Measurements from ENCODE around the gene MFSD6.
"Not testable (repeated sequence)": the region's sequence is repeated elsewhere in the genome, so short reads cannot be mapped to it uniquely, and the experiment has no call there.

The MFSD6 gene

DNA sequence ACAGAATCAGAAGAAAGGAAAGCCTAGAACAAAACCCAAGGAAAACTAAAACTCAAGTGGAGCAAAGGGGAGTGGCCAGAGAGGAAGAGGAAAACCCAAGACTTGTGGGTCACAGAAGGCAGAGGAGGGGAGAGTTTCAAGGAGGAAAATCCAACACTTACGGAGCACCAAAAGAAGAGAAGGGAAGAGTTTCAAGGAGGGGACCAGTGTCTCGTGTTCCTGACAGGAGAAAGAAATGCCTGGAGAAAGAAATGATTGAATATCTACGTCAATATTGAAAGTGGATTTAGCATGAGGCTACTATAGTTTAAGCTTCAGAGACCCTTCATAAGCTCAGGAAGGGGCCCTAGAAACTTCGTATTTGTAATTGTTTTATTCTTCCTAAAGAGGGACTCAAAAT, 1.4 kb upstream of the MFSD6 start:
- no peak for DNase-seq

DNA sequence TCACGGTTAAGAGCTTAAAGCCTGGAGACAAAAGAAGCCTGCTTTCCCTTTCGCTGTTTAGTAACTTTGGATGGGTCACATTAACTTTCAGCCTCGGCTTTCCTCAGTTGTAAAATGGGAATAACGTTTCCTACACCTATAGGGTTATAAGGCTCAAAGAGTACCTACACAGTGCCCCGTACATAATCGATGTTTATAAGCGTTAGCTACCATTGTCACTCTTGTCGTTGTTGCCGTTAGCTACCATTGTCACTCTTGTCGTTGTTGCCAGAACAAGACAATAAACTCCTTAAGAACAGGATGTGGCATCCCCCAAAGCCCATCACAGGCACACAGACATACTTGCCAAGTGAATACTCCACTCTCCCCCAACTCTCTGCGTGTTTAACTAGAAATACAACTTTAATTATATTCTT, 901 bp upstream of the MFSD6 start:
- peak in 1 of 4 experiments; percentile 53 for DNase-seq

DNA sequence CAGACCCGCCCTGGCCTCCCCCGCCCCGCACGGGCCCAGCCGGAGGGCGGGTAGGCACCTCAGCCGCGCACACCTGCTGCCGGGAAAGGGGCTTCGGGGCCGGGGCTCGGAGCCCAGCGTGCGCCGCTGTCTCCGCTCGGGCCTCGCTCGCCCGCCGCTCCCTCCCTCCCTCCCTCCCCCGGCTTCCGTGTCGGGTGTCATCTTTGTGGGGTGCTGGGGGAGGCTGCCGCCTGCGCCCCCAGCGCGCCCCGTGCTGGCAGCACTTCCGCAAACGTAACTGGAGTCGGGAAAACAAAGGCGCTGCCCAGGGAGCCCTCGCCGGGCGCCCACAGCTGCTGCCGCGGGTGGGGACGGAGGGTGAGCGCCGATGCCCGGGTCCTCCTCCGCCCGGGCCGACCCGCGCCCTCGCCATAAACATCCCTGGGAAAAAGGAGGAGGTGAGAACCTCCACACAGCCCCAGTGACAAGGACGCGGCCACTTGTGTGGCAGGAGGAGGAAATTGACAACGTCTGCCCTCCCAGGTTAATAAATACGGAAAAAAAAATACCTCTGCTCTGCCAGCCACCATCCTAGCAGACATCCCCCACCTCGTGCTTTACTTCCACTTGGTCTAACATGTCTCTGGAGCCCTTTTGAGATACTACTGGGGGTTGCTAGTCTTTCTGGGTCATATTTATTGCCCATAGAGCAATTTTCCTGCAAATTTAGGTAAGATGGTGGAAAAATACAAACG, 550 bp downstream of the MFSD6 start:
- DNase-seq = peak; percentile 27 to 74 (median 51)

DNA sequence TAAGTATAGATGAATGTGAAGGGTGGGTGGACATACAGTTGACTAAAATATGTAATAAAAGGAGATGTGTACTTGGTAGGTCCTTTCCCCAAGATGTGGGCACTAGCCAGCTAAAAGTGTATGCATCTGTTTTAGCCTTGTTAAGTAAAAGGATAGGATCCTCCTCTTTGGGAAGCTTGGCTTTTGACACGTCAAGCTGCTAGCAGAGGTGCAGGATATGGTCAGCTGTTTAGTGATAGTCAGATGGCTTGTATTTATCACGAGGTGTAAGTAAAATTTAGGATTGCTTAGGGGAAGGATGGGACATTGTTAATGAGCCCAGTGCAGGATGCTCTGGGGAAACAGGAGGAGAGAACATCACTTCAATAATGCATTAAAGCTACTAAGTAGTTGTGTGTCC, 1.5 kb downstream of the MFSD6 start:
- no peak for DNase-seq

DNA sequence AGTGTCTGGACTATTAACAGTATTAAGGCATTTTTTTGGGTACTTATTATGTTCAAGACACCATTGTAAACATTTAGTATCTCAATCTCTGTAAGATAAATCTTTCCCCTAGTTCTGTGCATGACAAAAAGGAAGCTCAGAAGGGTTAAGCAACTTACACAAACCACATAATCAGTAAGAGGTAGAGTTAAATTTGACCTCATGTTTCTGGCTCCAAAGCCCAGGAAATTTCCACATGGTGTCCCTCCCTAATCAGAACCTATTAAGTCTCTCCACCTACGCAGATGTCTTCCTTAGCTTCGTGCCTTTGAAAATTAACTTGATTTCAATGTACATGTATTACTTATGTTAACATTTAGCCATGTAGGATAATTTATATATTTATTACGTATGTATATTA, 2.0 kb downstream of the MFSD6 start:
- no peak for DNase-seq

DNA sequence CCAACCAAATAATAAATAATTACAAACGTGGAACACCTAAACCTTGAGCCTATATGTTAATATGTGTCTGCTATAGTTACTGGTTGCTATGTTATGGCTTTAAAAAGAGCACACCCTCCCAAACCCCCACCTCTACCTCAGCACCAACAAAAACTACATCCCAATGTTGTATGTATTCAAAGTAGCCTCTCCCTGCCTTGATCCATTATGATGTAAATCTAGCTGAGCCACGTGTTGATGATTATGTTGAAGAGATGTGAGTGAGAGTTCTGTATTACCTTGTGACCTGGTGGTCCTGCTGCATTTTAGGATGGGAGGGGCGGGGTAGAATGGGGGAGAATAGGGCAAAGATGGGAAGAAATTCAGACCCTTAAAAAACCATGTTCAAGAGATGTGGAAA, 4.8 kb downstream of the MFSD6 start:
- no peak for DNase-seq

DNA sequence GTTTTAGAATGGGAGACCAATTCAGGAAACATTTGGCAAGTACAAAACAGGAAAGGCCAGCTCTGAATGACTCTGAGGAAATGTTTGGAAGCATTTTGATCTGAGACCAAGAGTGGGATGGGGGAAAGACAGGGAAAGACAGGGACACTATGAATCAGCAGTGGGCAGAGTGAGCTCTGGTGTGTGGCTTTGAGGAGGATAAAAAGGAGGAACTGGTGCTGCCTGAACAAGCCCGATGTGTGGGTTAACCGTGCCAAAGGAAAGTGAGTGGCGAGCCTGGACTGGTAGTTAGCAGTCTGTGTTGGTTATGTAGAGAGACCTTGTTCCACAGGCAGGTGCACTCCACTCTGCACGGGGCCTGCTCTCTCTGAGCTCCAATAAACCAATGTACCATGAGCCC, 5.3 kb downstream of the MFSD6 start:
- DNase-seq = no peak

DNA sequence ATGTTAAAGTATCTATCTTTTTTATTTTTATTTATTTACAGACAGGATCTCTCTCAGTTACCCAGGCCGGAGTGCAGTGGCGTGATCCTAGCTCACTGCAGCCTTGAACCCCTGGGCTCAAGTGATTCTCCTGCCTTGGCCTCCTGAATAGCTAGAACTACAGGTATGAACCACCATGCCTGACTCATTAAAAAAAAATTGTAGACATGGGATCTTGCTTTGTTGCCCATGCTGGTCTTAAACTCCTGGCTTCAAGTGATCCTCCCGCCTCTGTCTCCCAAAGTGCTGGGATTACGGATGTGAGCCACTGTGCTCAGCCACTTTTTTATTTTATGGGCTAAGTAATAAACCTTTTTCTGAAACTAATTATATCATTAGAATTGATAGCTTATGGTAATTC, 7.1 kb downstream of the MFSD6 start:
- no peak for DNase-seq

DNA sequence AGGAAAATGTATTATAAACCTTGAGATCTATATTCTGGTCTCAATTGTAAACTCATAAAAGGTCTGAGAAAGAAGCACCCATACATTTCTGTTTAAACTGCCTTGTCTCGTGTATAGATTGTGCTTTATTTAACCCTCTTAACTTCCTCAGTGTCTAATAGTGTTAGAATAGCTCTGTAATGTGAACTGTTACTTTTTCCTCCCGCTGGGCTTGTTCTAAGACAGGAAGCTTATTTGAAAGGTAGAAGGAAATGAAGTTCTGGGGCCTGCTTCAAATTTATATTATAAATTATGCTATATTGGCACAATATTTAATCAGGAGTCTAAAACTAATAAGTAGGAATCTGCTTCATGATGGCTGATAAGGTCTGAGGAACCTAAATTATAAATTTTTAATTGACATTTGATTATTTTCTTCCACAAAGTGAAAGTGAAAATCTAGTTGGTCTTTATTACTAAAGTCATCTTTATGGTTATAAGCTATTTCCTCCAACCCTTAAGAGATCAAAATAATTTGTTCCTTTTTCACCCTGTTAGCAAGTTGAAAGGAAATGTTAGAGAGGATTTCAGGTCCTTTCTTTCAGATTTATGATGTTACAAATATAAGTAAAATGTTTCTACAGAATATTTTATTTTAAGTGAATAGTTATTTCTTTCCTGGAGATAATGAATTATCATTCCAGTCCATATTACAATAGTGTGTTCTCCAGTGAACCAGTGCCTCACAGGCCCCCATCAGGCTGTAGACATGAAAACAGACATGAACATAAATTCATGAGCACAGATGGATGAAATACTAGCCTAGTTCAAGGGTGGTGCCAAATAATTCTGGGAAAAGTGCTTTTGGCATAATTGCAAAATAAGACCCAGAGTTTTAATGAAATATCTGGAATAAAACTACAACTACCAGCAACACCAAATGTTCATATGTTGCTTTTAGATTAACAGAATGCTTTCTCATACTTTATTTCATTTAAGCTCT, 7.9 kb downstream of the MFSD6 start:
- no peak for DNase-seq

DNA sequence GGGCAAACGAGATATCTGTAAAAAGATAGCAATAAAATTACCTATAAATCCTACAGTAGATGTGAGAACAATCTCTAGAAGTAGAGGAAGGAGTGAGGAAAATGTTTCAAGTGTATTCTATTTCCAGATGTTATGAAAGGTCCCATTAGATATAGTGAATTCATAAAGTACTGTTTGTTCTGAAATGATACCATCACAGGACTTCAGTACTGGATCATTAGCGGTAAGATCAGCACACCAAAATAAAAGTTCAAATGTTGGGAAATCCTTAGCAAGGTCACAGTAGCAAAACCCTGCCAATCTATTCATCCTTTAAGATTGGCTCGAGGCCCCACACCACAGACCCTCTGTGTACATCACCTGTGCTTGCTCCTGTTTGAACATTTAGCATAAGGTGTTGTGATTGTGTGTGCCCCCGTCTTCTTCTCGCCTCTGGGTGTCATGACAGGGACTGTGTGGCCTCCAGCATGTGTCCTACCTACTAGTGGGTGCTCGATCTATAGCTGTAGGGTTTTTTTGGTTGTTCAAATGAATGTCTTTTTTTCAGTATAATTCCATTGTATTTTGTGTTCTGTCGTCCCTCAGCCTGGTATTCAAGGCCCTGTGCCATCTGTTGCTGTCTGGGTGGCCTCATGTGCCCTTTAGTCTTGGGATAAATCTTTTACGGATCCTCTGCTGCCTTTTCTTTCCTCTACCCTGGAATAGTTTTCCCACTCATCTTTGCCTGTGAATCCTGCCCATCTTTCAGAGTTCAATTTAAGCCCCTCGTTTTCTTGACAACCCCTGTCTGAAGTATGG, 9.1 kb downstream of the MFSD6 start:
- no peak for DNase-seq

DNA sequence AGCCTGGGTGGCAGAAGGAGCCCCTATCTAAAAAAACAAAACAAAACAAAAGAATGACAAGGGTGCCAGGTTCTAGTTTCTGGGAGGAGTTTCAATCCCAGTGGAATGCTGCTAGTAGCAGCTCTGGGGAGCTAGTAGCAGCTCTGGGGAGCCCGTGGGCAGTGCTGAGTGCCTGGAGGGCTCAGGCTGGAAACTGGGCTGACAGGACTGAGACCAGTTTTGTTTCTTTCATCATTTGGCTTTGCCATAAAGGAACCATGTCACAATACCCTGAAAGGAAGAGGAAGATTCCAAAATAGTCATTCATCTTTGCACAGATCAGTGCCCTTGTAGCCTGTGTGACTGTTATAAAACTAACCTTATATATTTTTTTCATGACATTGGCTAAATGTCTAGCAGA, 10.6 kb downstream of the MFSD6 start:
- no peak for DNase-seq

DNA sequence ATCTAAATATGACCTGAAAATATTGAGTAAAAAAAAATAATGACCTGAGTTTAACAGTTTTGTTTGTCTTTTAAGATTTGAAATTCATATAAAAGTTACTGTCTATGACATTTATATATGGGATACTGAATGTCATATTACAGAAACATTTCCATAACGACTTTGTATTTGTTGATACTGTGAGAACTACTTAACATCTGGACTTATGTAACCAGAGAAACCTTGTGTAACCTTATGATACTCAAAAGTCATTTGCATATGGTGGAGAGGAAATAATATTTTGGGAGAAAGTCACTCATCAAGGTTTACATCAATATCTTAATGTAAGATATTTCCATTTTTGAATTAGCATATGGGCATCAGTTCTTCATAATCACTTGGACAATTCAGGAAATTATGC, 12.6 kb downstream of the MFSD6 start:
- no peak for DNase-seq

DNA sequence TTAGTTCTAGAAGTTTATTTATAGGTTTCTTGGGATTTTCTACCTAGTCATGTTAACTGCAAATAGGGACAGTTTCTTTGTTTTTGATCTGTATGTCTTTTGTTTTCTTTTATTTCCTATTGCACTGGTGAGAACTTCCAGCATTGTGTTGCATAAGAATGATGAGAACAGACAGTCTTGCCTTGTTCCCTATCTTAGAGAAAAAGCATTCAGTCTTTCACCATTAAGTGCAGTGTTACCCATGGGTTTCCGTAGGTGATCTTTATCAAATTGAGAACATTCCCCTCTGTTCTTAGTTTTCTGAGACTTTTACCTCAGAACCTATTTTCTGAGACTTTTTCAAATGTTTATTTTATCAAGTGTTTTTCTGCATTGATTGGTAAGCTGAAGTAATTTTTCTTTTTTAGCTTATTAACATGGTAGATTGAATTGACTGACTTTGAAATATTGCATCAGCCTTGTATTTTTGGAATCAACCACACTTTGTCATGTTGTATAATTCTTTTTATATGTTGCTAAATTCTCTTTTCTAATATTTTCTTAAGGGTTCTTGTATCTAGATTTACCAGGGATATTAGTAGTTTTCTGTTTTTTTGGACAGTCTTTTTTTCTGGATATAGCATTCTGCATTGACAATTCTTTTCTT, 17.2 kb downstream of the MFSD6 start:
- DNase-seq = no peak

DNA sequence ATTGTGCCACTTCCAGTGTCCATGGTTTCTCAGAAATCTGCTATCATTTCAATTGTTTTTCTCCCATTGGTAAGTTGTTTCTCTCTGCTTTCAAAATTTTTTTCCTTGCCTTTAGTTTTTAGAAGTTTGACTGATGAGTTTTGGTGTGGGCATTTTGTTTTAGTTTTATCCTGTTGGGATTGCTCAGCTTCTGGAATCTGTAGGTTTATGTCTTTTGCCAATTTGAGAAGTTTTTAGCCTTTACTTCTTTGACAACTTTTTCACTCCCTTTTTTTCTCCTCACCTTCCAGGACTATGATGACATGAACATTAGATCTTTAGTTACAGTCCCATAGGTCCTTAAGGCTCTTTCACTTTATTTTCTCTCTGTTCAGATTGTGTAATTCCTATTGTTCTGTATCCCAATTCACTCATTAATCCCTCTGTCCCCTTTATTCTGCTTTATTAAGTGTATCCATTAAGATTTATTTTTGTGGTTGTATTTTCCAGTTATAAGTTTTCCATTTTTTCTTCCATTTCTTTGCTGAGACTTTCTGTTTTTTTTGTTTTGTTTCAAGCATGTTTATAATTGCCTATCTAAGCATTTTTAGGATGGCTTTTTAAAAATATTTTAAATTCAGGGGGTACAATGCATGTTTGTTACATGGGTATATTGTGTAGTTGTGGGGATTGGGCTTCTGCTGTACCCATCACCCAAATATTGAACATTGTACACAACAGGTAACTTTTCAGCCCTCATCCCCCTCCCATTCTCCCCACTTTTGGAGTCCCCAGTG, 17.9 kb downstream of the MFSD6 start:
- DNase-seq = no peak

DNA sequence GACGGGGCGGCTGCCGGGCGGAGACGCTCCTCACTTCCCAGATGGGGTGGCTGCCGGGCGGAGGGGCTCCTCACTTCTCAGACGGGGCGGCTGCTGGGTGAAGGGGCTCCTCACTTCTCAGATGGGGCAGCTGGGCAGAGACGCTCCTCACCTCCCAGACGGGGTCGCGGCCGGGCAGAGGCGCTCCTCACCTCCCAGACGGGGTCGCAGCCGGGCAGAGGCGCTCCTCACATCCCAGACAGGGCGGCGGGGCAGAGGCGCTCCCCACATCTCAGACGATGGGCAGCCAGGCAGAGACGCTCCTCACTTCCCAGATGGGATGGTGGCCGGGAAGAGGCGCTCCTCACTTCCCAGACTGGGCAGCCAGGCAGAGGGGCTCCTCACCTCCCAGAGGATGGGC, 22.7 kb downstream of the MFSD6 start:
- not testable (repeated sequence) for DNase-seq

DNA sequence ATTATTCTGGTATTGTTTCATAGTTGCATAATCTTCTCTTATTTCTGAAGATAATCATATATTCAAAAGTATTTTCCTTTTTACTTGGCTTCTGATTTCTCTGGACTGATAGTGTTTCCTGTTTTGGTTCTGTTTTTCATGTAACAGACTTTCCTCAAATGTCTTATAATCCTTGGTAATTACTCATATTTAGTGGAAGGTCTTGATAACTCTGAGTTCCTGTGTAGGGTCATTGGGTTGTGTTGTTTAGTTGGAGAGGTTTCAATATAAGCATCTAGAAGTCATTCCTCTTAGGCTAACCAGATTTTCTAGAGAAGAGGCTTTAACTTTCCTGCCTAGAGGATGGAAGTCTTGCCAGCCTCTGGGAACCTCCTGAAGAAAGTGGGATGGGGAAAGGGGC, 23.8 kb downstream of the MFSD6 start:
- no peak for DNase-seq

DNA sequence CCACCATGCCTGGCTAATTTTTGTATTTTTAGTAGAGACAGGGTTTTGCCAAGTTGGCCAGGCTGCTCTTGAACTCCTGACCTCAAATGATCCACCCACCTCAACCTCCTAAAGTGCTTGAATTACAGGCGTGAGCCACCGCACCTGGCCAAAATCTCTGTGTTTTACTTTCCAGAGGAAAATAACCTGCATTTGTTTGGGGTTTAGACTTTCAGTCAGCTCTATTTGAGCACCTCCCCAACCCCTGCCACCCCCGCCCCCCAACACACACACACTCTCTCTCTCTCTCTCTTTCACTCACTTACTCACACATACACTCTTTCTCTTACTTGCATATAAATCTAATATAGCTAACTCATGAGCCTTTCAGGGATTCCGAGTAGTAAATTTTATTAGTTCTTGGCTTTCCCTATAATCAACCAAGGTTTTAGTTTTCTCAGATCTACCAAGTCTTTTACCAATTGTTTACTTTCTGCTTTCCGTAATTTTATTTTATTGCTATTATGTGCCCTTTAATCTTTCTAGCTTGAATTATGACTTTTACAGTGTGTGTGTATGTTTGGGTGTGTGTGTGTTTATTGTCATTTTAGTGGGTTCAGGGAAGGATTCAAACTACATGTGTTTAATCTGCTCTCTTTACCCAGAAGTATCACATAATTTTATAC, 24.5 kb downstream of the MFSD6 start:
- no peak for DNase-seq

DNA sequence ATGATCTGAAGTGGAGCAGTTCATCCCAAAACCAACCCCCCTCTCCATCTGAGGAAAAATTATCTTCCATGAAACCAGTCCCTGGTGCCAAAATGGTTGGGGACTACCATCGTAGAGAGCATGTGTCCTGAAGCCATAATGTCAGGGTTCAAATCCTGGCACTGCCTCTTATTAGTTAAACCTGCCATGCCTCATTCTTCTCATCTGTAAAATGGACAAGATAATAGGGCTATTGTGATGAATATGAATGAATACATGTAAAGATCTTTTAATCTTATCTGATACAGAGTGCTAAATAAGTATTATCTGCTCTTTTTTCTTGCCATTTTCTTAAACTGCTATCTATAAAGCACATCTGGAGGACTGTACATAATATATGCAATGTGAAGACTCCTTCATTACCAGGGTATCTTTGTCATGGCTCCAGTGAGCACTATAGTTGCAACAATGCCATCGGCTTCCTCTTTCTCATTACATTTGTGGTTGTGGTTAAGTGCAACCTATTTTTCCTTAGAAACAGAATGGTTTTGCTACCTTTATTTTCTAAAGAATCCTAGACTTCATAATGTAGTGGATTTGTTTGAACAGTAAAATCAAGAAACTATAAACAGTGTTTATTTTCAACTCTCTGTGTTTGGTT, 27.0 kb downstream of the MFSD6 start:
- no peak for DNase-seq

DNA sequence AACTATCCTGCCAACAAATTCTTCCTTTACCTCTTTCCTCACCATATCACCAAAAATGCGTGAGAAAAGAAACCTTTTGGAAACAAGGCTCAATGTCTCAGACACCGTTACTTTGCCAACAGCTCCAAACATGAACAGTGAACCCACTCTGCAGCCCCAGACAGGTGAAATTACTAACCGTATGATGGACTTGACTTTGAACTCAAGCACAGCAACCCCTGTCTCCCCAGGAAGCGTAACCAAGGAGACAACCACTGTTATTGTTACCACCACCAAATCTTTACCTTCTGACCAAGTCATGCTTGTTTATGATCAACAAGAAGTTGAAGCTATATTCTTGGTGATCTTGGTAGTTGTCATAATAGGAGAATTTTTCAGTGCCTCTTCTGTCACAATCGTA, 28.4 kb downstream of the MFSD6 start:
- DNase-seq = no peak

DNA sequence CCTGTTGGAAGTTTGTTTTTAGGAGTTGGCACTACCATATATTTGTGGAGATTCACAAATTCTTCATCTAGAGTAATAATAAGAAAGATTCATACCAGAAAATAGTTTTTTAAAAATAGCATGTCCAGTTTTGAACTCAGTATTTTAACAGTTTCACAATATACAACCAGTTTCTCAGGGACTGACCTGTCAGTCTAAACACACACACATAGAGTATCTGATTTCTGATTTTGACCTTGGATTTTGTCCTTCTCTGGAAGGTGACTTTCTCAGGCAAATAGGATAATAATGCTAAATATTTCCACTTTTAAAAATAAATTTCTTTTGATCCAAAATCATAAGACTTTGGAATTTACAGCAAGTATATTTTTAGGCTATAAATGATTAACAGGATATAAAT, 32.0 kb downstream of the MFSD6 start:
- no peak for DNase-seq

DNA sequence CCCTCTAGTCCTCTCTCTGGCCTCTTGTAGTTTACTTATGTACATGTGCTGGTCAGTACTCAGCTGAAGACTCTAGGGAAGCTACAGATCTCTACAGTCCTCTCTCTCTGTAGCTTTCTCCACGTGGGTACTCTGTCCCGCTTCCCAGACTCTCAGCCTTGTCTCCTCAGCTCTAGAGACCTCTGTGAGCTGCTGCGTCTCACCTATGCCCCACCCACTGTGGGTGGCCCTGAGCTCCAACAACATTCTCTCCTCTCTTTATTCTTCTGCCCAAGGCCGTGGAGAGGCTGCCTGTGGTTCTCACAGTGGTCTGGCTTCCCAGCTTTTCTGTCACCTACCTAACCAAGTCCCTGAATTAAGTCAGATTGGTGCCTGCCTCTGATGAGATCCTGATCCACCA, 33.4 kb downstream of the MFSD6 start:
- no peak for DNase-seq

All from activated naive CD4-positive, alpha-beta T cell (primary cell).